Measurements from ENCODE around the gene RFXAP.

The RFXAP gene

GRCh38 chr13:36875431-36875830 is 56.4 kb downstream of the RFXAP start:
- no peak overlapping the region for H3K4me3 ChIP-seq (ENCODE audit: low read depth, low read length)
- TF ChIP-seq CTCF (IDR thresholded peaks at IDR 0.05; ENCODE audit: insufficient read depth, low read depth, low read length, missing control alignments), result no peak
- DNase-seq (ENCODE audit: low read depth), result no peak

GRCh38 chr13:36875961-36876360 is 56.9 kb downstream of the RFXAP start:
- TF ChIP-seq CTCF (IDR thresholded peaks at IDR 0.05; ENCODE audit: insufficient read depth, low read depth, low read length, missing control alignments), result no peak
- DNase-seq (ENCODE audit: low read depth), result no peak

More at GRCh38 chr13:36875961-36876360, 56.9 kb downstream of the RFXAP start:
- H3K4me3 ChIP-seq (ENCODE audit: low read depth, low read length), result no peak overlapping the region
